Vagina (tissue), 2 donors: Measurements from ENCODE around the gene RMND1. TPM values are rescaled to one million over a fixed set of nuclear protein-coding genes. Genes with fewer than 3 reads are reported as not detected.

Experiments
- DNase-seq, 2 donors: peaks; one replicate each; pipeline ENCODE4 v3.0.0-alpha.2; 2017; ENCODE audit errors: extremely low spot score in 2 of 2
- H3K27ac ChIP-seq: fragments of 200-600 bp; sonication (generic); one replicate; pipeline ENCODE4 v1.5.1; 2019
- H3K27me3 ChIP-seq: fragments of 200-600 bp; sonication (generic); one replicate; pipeline ENCODE4 v1.5.1; 2019
- H3K36me3 ChIP-seq, 2 donors: fragments of 200-600 bp; sonication (generic); one replicate each; pipeline ENCODE4 v1.5.1; 2017 to 2019
- H3K4me1 ChIP-seq: fragments of 200-600 bp; sonication (generic); one replicate; pipeline ENCODE4 v1.5.1; 2019
- H3K4me3 ChIP-seq, 2 donors: fragments of 200-600 bp; sonication (generic); 1 replicate in 1 of 2; 2 replicates in 1 of 2; pipeline ENCODE4 v1.5.1; 2016 to 2019
- H3K9me3 ChIP-seq: fragments of 200-600 bp; sonication (generic); one replicate; pipeline ENCODE4 v1.5.1; 2019
- CTCF ChIP-seq, 3 experiments: fragments of 450-650 bp in 2 of 3; fragments of 200-600 bp in 1 of 3; sonication (generic) in 1 of 3; IDR thresholded peaks; one replicate each; pipeline ENCODE4 v1.5.1; 2017 to 2019; ENCODE audit warnings: antibody characterized with exemption in 3 of 3, mild to moderate bottlenecking in 2 of 3, moderate library complexity in 2 of 3
- POLR2A ChIP-seq, 2 donors: fragments of 450-650 bp; IDR thresholded peaks; one replicate each; pipeline ENCODE4 v1.6.1; 2017; ENCODE audit warnings: antibody characterized with exemption in 2 of 2, mild to moderate bottlenecking in 2 of 2, moderate library complexity in 2 of 2
- POLR2AphosphoS5 ChIP-seq, 2 donors: sonication (generic); formaldehyde crosslinking; IDR thresholded peaks; one replicate each; pipeline ENCODE4 v1.9.0; 2017; ENCODE audit warnings: antibody characterized with exemption in 2 of 2, mild to moderate bottlenecking in 2 of 2, low read depth in 1 of 2; ENCODE audit not compliant: insufficient read depth in 1 of 2
- intact Hi-C: fragments of 100-400 bp; cut with DNase I; formaldehyde crosslinking; loops from one replicate; pipeline ENCODE4 v1.15.1; 2023
- total RNA-seq: library from RNA; depleted of rRNA; stranded (reverse); fragments of >200 nt; gene quantifications from one replicate; pipeline ENCODE4 v1.2.3, GENCODE V29; 2016

Gene RMND1
- total RNA-seq, 1 donor from 2014 or later, result 15.7 TPM

GRCh38 chr6:151377095-151377494, 74.8 kb downstream of the RMND1 start:
- H3K27ac ChIP-seq, result no peak overlapping the region
- H3K4me1 ChIP-seq, result peaks cover 9% of the 10 kb centered on the region
- DNase-seq, result no peak
- TF ChIP-seq POLR2A (IDR thresholded peaks at IDR 0.05) (no peak), CTCF (IDR thresholded peaks at IDR 0.05) (no peak), POLR2AphosphoS5 (IDR thresholded peaks at IDR 0.05; ENCODE audit: insufficient read depth in 1 of 2, low read depth in 1 of 2) (no peak)
- H3K36me3 ChIP-seq, result peaks cover 0 to 12% of the 10 kb centered on the region in 2 donors
- intact Hi-C loops, result no loop called here
- H3K27me3 ChIP-seq, result no peaks in the 10 kb centered on the region
- H3K4me3 ChIP-seq, result no peak overlapping the region
- no peaks in the 10 kb centered on the region for H3K9me3 ChIP-seq

- DNase-seq, result no peak
- no peaks in the 10 kb centered on the region for H3K27me3 ChIP-seq
- H3K9me3 ChIP-seq, result no peaks in the 10 kb centered on the region
- peaks cover 9% of the 10 kb centered on the region for H3K4me1 ChIP-seq
- TF ChIP-seq POLR2A (IDR thresholded peaks at IDR 0.05) (no peak), CTCF (IDR thresholded peaks at IDR 0.05) (no peak), POLR2AphosphoS5 (IDR thresholded peaks at IDR 0.05; ENCODE audit: insufficient read depth in 1 of 2, low read depth in 1 of 2) (no peak)
- H3K27ac ChIP-seq, result no peak overlapping the region
- no peak overlapping the region for H3K4me3 ChIP-seq
- H3K36me3 ChIP-seq, result peaks cover 0 to 17% of the 10 kb centered on the region in 2 donors
- intact Hi-C loops, result no loop called here
Observed at GRCh38 chr6:151376440-151376839, 75.5 kb downstream of the RMND1 start.

GRCh38 chr6:151375833-151376232, 76.1 kb downstream of the RMND1 start:
- DNase-seq, result no peak
- Histone ChIP-seq H3K4me3 (no peak overlapping the region), H3K9me3 (no peaks in the 10 kb centered on the region), H3K36me3 (peaks cover 0 to 21% of the 10 kb centered on the region in 2 donors), H3K27ac (no peak overlapping the region), H3K27me3 (no peaks in the 10 kb centered on the region), H3K4me1 (peaks cover 9% of the 10 kb centered on the region)
- intact Hi-C loops, result no loop called here
- TF ChIP-seq POLR2A (IDR thresholded peaks at IDR 0.05), result no peak
- no peak for TF ChIP-seq POLR2AphosphoS5 (IDR thresholded peaks at IDR 0.05; ENCODE audit: insufficient read depth in 1 of 2, low read depth in 1 of 2)
- no peak for TF ChIP-seq CTCF (IDR thresholded peaks at IDR 0.05)

GRCh38 chr6:151374036-151374683, 77.8 kb downstream of the RMND1 start:
- H3K9me3 ChIP-seq, result no peaks in the 10 kb centered on the region
- peaks cover 9% of the 10 kb centered on the region for H3K4me1 ChIP-seq
- H3K27ac ChIP-seq, result no peak overlapping the region
- DNase-seq, result no peak
- no peak overlapping the region for H3K4me3 ChIP-seq
- TF ChIP-seq POLR2AphosphoS5 (IDR thresholded peaks at IDR 0.05; ENCODE audit: insufficient read depth in 1 of 2, low read depth in 1 of 2), result no peak
- no peak for TF ChIP-seq POLR2A (IDR thresholded peaks at IDR 0.05)
- H3K27me3 ChIP-seq, result no peaks in the 10 kb centered on the region
- intact Hi-C loops, result no loop called here
- H3K36me3 ChIP-seq, result peaks cover 0 to 31% of the 10 kb centered on the region in 2 donors

- no peak for TF ChIP-seq POLR2A (IDR thresholded peaks at IDR 0.05)
- no peak for TF ChIP-seq CTCF (IDR thresholded peaks at IDR 0.05)
- TF ChIP-seq POLR2AphosphoS5 (IDR thresholded peaks at IDR 0.05; ENCODE audit: insufficient read depth in 1 of 2, low read depth in 1 of 2), result no peak
- peaks cover 9% of the 10 kb centered on the region for H3K4me1 ChIP-seq
- H3K27me3 ChIP-seq, result no peaks in the 10 kb centered on the region
- H3K36me3 ChIP-seq, result peaks cover 0 to 32% of the 10 kb centered on the region in 2 donors
- intact Hi-C loops, result no loop called here
- no peak for DNase-seq
- no peaks in the 10 kb centered on the region for H3K9me3 ChIP-seq
- H3K27ac ChIP-seq, result no peak overlapping the region
- H3K4me3 ChIP-seq, result no peak overlapping the region
Observed at GRCh38 chr6:151372164-151372563, 79.8 kb downstream of the RMND1 start.
